Kidney epithelial cell (primary cell): Measurements from ENCODE around the gene SPINK1. TPM values are rescaled to one million over a fixed set of nuclear protein-coding genes. Genes with fewer than 3 reads are reported as not detected.

Experiments used
- DNase-seq: peaks from one replicate; pipeline ENCODE4 v3.0.0-alpha.2; 2010; ENCODE audit warnings: low read depth
- H3K27me3 ChIP-seq: 2 replicates; pipeline ENCODE4 v1.6.0; 2011; ENCODE audit warnings: low read length; ENCODE audit not compliant: control insufficient read depth, insufficient read depth
- H3K36me3 ChIP-seq: 2 replicates; pipeline ENCODE4 v1.5.1; 2011; ENCODE audit warnings: low read length; ENCODE audit not compliant: control insufficient read depth, insufficient read depth
- H3K4me3 ChIP-seq: 2 replicates; pipeline ENCODE4 v1.5.1; 2011; ENCODE audit warnings: low read depth, mild to moderate bottlenecking, control low read depth, low read length
- CTCF ChIP-seq: IDR thresholded peaks from 2 replicates; pipeline ENCODE4 v1.5.1; 2011; ENCODE audit warnings: mild to moderate bottlenecking, moderate library complexity, low read length, control low read depth, inconsistent platforms; ENCODE audit not compliant: insufficient read depth, poor library complexity, severe bottlenecking
- total RNA-seq: library from RNA; depleted of rRNA; stranded (reverse); fragments of >200 nt; gene quantifications from 2 replicates; pipeline ENCODE4 v1.2.3, GENCODE V29; 2015

Gene SPINK1
- total RNA-seq, 1 donor from 2014 or later, result not detected

GRCh38 chr5:147784146-147784987, 47.1 kb downstream of the SPINK1 start:
- Histone ChIP-seq H3K27me3 (no peaks in the 10 kb centered on the region), H3K36me3 (no peaks in the 10 kb centered on the region), H3K4me3 (no peak overlapping the region)
- TF ChIP-seq CTCF, result no peak
- DNase-seq, result no peak

- TF ChIP-seq CTCF, result no peak
- peak; percentile 23 for DNase-seq
- peak within 1 kb of the TSS; percentile 35 for H3K4me3 ChIP-seq
These were observed 49.1 kb downstream of the SPINK1 start, which contains the start of gene JAKMIP2 for GRCh38 chr5:147782110-147783028. TSS of gene JAKMIP2 (minus strand) at chr5:147782728. CDS start at chr5:147671806, 110,922 bp downstream.

GRCh38 chr5:147780924-147781573, 50.4 kb downstream of the SPINK1 start:
- H3K4me3 ChIP-seq, result no peak overlapping the region
- H3K27me3 ChIP-seq, result no peaks in the 10 kb centered on the region
- no peak for TF ChIP-seq CTCF

More at GRCh38 chr5:147782110-147783028, 49.1 kb downstream of the SPINK1 start, which contains the start of gene JAKMIP2:
- no peaks in the 10 kb centered on the region for H3K27me3 ChIP-seq
- H3K36me3 ChIP-seq, result no peaks in the 10 kb centered on the region

GRCh38 chr5:147779694-147780093, 51.8 kb downstream of the SPINK1 start:
- H3K27me3 ChIP-seq, result no peaks in the 10 kb centered on the region
- no peak for DNase-seq
- H3K4me3 ChIP-seq, result no peak overlapping the region
- no peak for TF ChIP-seq CTCF
- no peaks in the 10 kb centered on the region for H3K36me3 ChIP-seq

More at GRCh38 chr5:147780924-147781573, 50.4 kb downstream of the SPINK1 start:
- DNase-seq, result no peak
- no peaks in the 10 kb centered on the region for H3K36me3 ChIP-seq

GRCh38 chr5:147776989-147777388, 54.5 kb downstream of the SPINK1 start:
- no peak overlapping the region for H3K4me3 ChIP-seq
- no peak for DNase-seq
- H3K36me3 ChIP-seq, result no peaks in the 10 kb centered on the region
- TF ChIP-seq CTCF, result no peak
- H3K27me3 ChIP-seq, result no peaks in the 10 kb centered on the region

Other genes starting within 250 kb of the SPINK1 start
- gene JAKMIP2, start 48.9 kb downstream of the SPINK1 start, total RNA-seq, result 0.42 and 0.82 TPM in 2 replicates
- not detected in 2 replicates for gene SCGB3A2, start 47.0 kb upstream of the SPINK1 start, total RNA-seq
- gene C5orf46, start 74.9 kb upstream of the SPINK1 start, total RNA-seq, result 1.4 and 2.1 TPM in 2 replicates
- 0.04 and 5.6 TPM in 2 replicates for gene SPINK5, start 232.3 kb upstream of the SPINK1 start, total RNA-seq